ENCODE data around the gene EVL.

DNA sequence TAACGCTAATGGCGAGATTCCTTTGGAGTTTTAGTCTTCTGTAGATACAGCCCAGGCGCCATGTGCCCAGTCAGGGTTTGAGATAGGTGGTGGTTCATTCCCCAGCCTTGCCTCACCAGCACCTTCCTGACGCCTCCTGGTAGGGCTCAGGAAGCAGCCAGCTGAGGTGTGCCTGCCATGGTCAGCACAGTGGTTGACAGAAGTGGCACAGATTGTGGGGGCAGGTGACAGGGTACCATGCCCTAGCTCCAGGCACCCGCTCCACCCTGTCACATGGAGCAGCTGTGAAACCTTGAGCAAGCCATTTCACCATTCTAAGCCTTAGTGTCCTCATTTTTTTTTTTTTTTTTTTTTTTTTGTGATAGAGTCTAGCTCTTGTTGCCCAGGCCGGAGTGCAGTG lies 45.6 kb downstream of the EVL start:
- TF ChIP-seq CTCF (conservative IDR thresholded peaks at IDR 0.05; ENCODE audit: low read length) = no peak
- no peak for TF ChIP-seq EZH2phosphoT487 (IDR thresholded peaks at IDR 0.05; ENCODE audit: borderline replicate concordance)

Data from Loucy (cell line).